ENCODE results near the gene LRRC71.

GRCh38 chr1:156904187-156904959, 16.1 kb upstream of the LRRC71 start:
- TF ChIP-seq, protein P1, sequence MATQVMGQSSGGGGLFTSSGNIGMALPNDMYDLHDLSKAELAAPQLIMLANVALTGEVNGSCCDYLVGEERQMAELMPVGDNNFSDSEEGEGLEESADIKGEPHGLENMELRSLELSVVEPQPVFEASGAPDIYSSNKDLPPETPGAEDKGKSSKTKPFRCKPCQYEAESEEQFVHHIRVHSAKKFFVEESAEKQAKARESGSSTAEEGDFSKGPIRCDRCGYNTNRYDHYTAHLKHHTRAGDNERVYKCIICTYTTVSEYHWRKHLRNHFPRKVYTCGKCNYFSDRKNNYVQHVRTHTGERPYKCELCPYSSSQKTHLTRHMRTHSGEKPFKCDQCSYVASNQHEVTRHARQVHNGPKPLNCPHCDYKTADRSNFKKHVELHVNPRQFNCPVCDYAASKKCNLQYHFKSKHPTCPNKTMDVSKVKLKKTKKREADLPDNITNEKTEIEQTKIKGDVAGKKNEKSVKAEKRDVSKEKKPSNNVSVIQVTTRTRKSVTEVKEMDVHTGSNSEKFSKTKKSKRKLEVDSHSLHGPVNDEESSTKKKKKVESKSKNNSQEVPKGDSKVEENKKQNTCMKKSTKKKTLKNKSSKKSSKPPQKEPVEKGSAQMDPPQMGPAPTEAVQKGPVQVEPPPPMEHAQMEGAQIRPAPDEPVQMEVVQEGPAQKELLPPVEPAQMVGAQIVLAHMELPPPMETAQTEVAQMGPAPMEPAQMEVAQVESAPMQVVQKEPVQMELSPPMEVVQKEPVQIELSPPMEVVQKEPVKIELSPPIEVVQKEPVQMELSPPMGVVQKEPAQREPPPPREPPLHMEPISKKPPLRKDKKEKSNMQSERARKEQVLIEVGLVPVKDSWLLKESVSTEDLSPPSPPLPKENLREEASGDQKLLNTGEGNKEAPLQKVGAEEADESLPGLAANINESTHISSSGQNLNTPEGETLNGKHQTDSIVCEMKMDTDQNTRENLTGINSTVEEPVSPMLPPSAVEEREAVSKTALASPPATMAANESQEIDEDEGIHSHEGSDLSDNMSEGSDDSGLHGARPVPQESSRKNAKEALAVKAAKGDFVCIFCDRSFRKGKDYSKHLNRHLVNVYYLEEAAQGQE (tag by site-specific recombination; IDR thresholded peaks at IDR 0.05) = no peak
- TF ChIP-seq ATF2 (tag by site-specific recombination; IDR thresholded peaks at IDR 0.05; ENCODE audit: low read depth) (no peak), ZBTB1 (tag by site-specific recombination; IDR thresholded peaks at IDR 0.05) (no peak)
